Spleen (tissue), 7 donors: Measurements from ENCODE around the gene NRXN3.

Experiments used
- CTCF ChIP-seq, 11 experiments: fragments of 200-600 bp in 7 of 11; fragments of 450-650 bp in 4 of 11; sonication (generic) in 4 of 11; IDR thresholded peaks in 8 of 11; conservative IDR thresholded peaks in 3 of 11; 1 replicate in 7 of 11; 2 replicates in 4 of 11; pipeline versions ENCODE4 v1.4.0 to v1.8.0; 2016 to 2021; ENCODE audit warnings: antibody characterized with exemption in 11 of 11, inconsistent platforms in 4 of 11, mild to moderate bottlenecking in 1 of 11
- POLR2A ChIP-seq, 3 donors: fragments of 450-650 bp; IDR thresholded peaks; one replicate each; pipeline ENCODE4 v1.5.1; 2017; ENCODE audit warnings: antibody characterized with exemption in 3 of 3, mild to moderate bottlenecking in 1 of 3
- POLR2AphosphoS5 ChIP-seq, 3 donors: sonication (generic); formaldehyde crosslinking; IDR thresholded peaks; one replicate each; pipeline ENCODE4 v1.5.1; 2017; ENCODE audit warnings: antibody characterized with exemption in 3 of 3
- donor health status: DM: no; HTN: no; CAD: no; lungs with moderate emphysema.
- donor health status: DM: no; HTN: no; CAD: no.
- donor health status: DM: no; HTN: no; CAD: no.

GRCh38 chr14:79575032-79575431, 1404.9 kb downstream of the NRXN3 start:
- TF ChIP-seq POLR2AphosphoS5 (IDR thresholded peaks at IDR 0.05) (no peak), CTCF (IDR thresholded peaks at IDR 0.05 in 8 of 11, conservative IDR thresholded peaks at IDR 0.05 in 3 of 11) (no peak), POLR2A (IDR thresholded peaks at IDR 0.05) (no peak)
